GM21737 (cell line): ENCODE measurements around the gene WBP11.
A peak's percentile ranks its signal among the peaks of the same experiment; 100 is the strongest.

Experiments
- ATAC-seq: cut with Tn5 transposase; IDR thresholded peaks from one replicate; pipeline ENCODE4 v1.9.1; 2021; ENCODE audit warnings: mild to moderate bottlenecking, moderate library complexity; ENCODE audit not compliant: unreplicated experiment

The WBP11 gene

DNA sequence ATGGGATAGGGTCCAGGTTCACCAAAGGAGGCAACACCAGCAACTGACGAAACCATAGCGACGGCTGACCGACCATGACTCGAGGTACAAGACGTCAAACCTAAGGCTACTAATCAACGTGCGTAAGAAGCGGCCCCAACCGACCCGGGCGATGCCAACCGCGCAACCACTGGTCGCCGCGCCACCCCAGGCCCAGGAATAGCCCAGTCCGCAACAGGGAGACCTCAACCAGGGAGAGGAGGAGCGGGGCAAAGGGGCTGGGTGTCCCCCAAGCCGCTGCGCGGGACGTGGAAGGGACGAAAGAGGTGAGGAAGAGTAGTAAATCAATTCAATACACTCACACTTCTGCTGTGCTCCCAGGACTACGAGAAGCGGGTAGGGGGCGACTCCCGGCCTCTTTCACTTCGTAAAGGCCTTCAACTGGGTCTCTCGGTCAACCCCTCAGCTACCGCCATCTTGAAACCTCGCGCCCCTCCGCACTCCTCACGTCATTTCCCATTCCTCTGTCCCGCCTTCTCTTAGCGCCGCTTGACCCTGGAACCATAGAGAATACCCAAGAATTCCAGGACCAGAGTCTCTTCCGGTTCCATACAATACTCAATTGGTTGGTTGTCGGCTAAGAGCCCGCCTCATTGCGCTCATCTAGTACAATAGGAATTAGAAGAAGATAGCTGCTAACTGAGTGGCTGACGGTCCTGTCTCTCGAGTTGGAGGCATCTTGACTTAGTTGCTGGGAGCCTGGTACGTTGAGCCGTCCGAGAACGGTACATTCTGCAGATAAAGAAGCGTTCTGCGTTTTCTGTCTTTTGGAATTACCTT lies at the start of gene WBP11, which contains the start of gene C12orf60:
TSS of gene WBP11 (minus strand) at position 468 of the 819 bp plus-strand sequence. CDS start 2,095 bp downstream, outside the sequence.
TSS of gene C12orf60 (plus strand) at position 660 of the 819 bp plus-strand sequence. CDS start 19,266 bp downstream, outside the sequence.
- peak; percentile 99 for ATAC-seq

DNA sequence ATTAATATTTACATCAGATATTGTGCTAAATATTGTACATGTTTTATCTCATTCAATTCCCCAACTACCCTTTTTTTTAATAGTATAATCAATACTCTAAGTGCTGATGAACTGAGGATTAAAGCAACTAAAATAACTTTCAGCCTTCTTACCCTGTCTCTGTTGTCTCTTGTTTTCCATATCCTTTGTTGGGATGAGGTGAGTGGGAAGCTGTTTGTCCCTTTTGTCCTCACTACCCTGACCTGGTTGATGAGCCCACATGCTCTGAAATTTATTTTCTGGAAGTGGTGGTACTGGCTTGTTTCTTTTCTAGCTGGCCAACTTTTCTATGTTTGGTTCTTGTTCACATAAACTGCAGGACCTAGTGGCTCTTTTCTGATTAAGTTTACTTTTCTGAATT lies 49.6 kb upstream of the WBP11 start:
- no peak for ATAC-seq

GRCh38 chr12:14850929-14851663 lies 47.8 kb upstream of the WBP11 start:
- no peak for ATAC-seq

DNA sequence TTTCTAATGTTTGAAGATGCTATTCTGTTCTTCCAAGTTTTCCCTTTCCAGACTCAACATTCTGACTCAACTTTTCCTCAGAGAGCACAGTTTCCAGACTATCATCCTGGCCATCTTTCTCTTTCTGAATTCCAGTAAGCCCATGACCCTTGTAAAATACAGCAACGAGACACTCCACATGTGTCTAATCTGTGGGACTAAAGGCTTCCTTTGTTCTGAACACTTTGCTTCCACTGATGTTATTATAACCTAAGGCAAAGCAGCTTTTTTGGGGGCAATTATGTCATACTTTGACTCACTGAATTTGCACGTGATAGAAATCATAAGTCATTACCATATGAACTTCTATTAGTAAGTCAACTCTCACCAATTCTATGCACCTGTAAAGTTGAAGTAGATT lies 46.4 kb upstream of the WBP11 start:
- ATAC-seq = no peak

DNA sequence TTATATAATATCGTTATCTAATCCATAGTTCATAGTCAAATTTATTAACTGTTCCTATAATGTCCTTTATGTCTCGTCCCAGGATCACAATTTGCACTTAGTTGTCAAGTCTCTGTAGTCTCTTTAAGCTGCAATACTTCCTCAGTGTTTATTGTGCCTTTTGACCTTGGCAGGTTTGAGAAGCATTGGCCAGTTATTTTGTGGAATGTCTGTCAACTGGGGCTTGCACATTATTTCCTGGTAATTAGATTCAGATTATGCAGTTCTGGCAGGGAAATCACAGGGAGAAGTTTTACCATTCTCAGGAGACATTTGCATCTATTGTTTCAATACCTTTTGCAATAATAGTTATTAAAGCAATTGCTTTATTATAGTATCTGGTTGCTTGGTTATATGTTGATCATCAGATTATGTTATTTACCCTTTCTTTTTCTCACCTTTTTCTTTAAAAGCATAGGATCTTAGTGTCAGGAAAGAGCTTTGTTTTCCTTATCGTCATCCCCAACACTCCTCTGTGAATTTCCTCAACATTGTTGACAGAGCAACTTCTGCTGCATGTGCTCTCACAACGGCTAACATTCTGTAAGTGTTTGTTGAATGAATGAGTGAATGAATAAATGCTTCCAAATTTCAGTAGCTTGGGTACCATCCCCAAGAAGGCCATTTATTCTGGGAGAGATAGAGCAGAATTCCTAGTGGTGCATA lies 43.8 kb upstream of the WBP11 start:
- ATAC-seq = no peak

- ATAC-seq = no peak
Observed at GRCh38 chr12:14846042-14846587, 42.8 kb upstream of the WBP11 start.

DNA sequence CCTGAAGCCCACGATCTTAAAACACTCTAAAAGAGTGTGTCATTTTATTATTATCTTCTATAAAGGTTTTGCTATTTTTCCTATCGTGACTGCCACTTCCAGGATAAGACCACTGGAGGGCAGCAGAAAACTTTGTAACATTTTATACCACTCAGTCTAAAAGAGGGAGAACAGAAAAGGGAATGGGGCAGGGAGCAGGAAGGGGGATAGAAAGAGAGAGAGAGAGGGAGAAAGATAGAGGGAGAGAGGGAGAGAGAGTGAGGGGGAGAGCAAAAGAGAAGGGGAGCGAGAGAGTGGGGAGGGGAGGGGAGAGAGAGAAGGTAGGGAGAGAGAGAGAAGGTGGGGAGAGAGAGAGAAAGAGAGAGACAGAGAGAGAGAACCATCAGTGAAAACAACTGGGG lies 42.1 kb upstream of the WBP11 start:
- no peak for ATAC-seq

DNA sequence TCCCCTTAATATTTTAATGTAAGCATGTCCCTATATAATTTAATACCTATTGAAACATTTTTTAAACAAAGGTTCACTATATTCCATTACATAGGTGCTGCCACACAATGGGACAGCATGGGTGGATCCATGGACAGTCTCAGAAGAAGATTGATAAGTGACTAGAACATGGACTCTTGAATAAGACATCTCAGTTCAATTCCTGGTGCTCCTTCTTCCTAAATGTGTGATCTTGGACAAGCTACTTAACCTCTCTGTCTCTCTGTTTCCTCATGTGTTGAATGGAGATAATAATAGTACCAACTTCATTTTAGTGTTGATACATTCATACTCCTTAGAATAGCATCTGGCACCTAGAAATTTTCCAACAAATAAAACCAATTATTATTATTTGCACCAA lies 41.1 kb upstream of the WBP11 start:
- ATAC-seq = no peak

GRCh38 chr12:14843425-14843887 lies 40.2 kb upstream of the WBP11 start, which contains the start of gene ART4:
ART4 (minus strand) TSS chr12:14843526; CDS start chr12:14843113, 413 bp downstream.
- ATAC-seq = no peak

DNA sequence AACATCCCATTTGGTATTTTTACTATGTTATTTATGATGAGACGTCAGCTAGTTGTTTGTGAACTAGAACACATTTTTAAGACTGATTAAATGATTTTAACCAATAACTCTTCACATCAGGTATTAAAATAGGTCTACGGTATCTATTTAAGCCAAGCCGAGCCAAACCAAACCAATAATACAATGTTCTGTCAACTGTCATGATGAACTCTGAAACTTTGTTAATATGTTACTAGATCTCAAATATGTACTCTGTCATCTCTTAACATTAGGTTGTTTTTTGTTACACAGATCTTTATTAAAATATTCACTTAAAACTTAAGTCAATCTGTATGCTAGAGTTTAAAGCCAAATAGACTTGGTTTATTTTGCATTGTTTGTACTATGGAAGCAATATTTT lies 39.0 kb upstream of the WBP11 start:
- ATAC-seq = no peak

DNA sequence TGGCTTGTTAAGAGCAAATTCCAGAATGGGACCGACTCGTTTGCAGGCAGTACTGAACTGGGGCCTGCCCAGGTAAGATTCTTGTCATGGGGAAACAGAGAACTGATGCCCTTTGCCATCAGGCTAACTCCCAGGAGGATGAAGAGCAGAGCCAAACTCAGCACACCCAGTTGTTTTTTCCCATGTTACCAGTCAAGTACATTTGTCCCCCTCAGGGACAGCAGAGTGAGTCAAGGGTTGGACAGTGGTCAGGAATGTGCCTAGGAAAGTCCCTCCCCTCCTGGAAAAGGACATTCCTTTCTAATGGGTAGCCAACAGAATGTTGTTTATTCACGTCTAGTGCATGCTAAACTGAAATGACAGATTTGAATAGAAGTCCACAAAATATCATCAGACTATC lies 38.5 kb upstream of the WBP11 start:
- ATAC-seq = no peak

DNA sequence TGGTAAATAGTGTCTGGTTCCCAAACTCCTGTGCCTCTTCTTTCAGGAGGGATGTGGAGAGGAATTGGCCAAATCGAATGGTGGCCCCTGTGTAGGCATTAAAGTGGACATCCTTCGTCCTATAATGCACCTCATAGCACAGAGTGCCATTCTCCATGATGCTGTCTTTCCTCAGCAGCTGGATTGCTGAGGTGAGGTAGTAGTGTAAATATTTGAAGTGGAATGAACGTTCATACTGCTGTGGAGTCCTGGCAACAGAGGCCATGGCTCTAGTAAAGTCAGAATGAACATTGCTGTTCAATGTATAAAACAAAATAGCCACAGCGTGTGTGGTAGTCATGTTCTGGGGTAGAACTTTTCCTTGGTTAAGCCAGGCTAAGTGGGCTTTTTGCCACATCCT lies 37.3 kb upstream of the WBP11 start:
- ATAC-seq = no peak

GRCh38 chr12:14839262-14839661 lies 36.0 kb upstream of the WBP11 start:
- no peak for ATAC-seq

- ATAC-seq = no peak
Observed at GRCh38 chr12:14836336-14837210, 33.3 kb upstream of the WBP11 start.

DNA sequence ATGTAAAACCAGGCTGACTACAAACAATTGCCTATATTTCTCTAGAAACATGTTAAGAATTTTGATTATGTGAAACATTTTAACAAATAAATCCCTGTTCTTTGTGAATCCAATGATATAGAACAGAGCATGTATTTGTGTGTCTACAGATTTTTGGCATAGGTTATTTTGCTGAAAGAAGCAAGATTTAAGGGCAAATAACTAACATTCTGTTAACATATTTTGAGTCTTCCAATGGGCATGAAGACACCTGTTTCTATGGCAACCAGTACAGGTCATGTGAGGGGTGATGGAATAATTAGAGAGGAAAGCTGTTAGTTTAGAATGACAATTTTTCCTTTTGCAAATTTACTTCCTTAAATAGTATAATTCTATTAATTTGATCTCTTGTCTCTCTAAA lies 31.2 kb upstream of the WBP11 start:
- no peak for ATAC-seq

DNA sequence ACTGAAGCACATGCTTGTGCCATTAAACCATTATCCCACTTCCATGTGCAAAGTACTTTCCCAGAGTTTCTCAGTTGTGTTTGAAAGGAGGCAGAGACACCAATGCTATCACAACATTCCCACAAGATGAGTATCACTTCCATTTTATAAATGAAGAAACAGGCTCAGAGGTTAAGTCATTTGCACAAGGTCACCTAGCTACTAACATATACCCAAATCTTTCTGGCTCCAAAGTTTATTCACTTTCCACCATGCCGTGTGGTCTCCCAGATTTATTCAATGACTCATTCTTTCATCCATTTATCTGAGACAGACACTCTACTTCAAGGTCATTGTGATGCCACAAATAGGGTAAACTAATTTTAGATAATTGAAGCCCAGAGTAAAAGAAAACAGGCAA lies 30.7 kb upstream of the WBP11 start:
- no peak for ATAC-seq

- no peak for ATAC-seq
Observed at GRCh38 chr12:14833336-14833735, 30.1 kb upstream of the WBP11 start.

DNA sequence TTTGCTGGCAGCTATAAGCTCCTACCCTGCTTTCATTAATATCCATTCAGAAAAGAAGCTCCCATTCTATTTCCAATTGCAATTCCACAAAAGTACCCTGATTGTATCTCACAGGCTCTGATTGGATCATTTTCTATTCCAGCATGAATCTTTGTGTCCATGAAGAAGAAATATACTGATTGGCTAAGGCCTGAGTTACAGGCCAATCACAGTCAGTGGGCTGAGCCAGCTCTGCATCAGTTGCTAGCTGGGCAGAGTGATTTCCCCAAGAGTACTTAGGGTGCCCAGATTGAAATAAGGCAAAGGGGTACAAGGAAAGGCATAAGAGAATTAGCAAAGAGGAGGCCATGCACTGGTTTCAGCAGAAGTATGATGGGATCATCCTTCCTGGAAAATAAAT lies 25.6 kb upstream of the WBP11 start:
- no peak for ATAC-seq

- no peak for ATAC-seq
Observed at GRCh38 chr12:14827043-14827442, 23.8 kb upstream of the WBP11 start.

GRCh38 chr12:14826491-14826890 lies 23.2 kb upstream of the WBP11 start:
- ATAC-seq = no peak
